NCI-H146 (cell line): ENCODE measurements around the gene DEFB121.
"Not testable (repeated sequence)": the region's sequence is repeated elsewhere in the genome, so short reads cannot be mapped to it uniquely, and the experiment has no call there.

Experiments used
- DNase-seq: peaks from one replicate; lab custom pipeline; 2025; lab: John Stamatoyannopoulos, UW

Gene DEFB121

GRCh38 chr20:31406115-31406514, at the start of gene DEFB121:
TSS of gene DEFB121 (minus strand) at chr20:31406215. CDS start at chr20:31406152, 63 bp downstream.
- no peak for DNase-seq

GRCh38 chr20:31454361-31454760, 48.3 kb upstream of the DEFB121 start:
- DNase-seq = no peak

- no peak for DNase-seq
Measured at GRCh38 chr20:31452575-31452974, 46.6 kb upstream of the DEFB121 start.

- DNase-seq = no peak
Measured at GRCh38 chr20:31449511-31450414, 43.7 kb upstream of the DEFB121 start.

GRCh38 chr20:31446084-31446819, 40.2 kb upstream of the DEFB121 start:
- no peak for DNase-seq

- DNase-seq = no peak
Measured at GRCh38 chr20:31440012-31440659, 34.1 kb upstream of the DEFB121 start, which contains the start of gene DEFB123. TSS of gene DEFB123 (plus strand) at chr20:31440632. CDS start at chr20:31440699, 67 bp downstream.

- DNase-seq = no peak
Measured at GRCh38 chr20:31430568-31431115, 24.6 kb upstream of the DEFB121 start.

- DNase-seq = not testable (repeated sequence)
Measured at GRCh38 chr20:31427576-31427975, 21.6 kb upstream of the DEFB121 start.

- DNase-seq = not testable (repeated sequence)
Measured at GRCh38 chr20:31426891-31427551, 21.0 kb upstream of the DEFB121 start.

- DNase-seq = no peak
Measured at GRCh38 chr20:31425797-31426196, 19.8 kb upstream of the DEFB121 start.

GRCh38 chr20:31418307-31418706, 12.3 kb upstream of the DEFB121 start:
- no peak for DNase-seq

GRCh38 chr20:31415653-31416052, 9.6 kb upstream of the DEFB121 start:
- no peak for DNase-seq

- no peak for DNase-seq
Measured at GRCh38 chr20:31414381-31414780, 8.4 kb upstream of the DEFB121 start.

GRCh38 chr20:31410011-31410410, 4.0 kb upstream of the DEFB121 start:
- DNase-seq = no peak

GRCh38 chr20:31403886-31404285, 2.1 kb downstream of the DEFB121 start:
- no peak for DNase-seq

GRCh38 chr20:31394900-31395299, 11.1 kb downstream of the DEFB121 start:
- DNase-seq = no peak

- no peak for DNase-seq
Measured at GRCh38 chr20:31392836-31393235, 13.2 kb downstream of the DEFB121 start.

- DNase-seq = no peak
Measured at GRCh38 chr20:31390490-31390889, 15.5 kb downstream of the DEFB121 start, which contains the start of gene DEFB119. TSS of gene DEFB119 (minus strand) at chr20:31390590. CDS start at chr20:31390483, 107 bp downstream.

- no peak for DNase-seq
Measured at GRCh38 chr20:31374346-31374745, 31.7 kb downstream of the DEFB121 start.

- DNase-seq = no peak
Measured at GRCh38 chr20:31368301-31368700, 37.7 kb downstream of the DEFB121 start, which contains the start of gene DEFB118. TSS of gene DEFB118 (plus strand) at chr20:31368601. CDS start at chr20:31368651, 50 bp downstream.

- not testable (repeated sequence) for DNase-seq
Measured at GRCh38 chr20:31364272-31364671, 41.7 kb downstream of the DEFB121 start.
